ENCODE measurements around the gene TRAT1.

The TRAT1 gene

GRCh38 chr3:108862865-108863798, 40.5 kb downstream of the TRAT1 start:
- FAIRE-seq: no peak

DNA sequence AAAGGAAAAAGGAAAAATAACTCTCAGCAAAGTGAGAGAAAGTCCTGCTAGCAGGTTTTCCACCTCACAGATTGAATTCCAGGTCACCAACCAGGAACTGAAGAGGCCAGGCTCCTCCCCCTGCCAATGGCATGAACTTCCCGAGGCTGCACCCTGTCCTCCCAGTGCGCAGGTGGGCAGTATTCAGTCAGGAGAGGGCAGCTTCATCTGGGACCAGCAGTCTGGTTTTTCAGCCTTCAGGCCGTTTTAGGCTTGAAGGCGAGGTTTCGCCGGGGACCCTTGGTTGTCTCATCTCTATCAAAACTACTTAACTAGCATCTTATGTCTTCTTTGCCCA, 41.2 kb downstream of the TRAT1 start:
- no peak for FAIRE-seq

DNA sequence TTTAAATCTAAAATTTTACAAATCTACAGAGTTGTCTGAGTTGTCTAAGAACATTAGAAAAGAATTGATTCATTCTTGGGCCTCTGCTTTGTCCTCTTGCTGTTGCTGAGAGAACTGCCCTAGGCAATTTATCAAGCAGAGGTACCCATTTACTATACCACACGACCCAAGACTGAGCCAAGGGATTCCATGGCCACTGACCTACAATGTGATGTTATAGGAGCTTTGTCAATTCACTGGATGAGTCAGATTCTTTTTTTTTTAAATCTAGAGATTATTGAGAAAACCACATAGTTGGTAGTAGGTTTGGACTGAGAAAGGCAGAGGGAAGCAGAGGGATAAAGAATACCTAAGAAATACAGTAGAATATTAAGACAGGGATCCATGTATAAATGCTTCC, 55.3 kb downstream of the TRAT1 start:
- no peak for FAIRE-seq

DNA sequence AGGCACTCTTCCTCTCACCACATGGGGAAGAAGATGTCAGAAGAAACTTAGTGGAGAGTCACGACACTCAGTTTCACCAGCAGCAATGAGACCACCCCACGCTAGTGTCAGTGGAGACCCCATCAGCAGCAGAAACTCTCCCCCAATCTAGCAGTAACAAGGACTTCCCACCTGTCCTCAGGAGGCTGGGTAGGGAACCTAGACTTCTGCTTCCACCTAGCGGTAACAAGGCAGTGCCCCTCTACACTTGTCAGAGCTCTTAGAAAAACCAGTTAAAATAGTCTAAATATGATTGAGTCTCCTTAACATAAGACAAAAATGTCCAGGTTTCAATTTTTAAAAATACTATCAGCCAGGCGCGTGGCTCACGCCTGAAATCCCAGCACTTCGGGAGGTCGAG, 57.3 kb downstream of the TRAT1 start:
- FAIRE-seq: no peak

DNA sequence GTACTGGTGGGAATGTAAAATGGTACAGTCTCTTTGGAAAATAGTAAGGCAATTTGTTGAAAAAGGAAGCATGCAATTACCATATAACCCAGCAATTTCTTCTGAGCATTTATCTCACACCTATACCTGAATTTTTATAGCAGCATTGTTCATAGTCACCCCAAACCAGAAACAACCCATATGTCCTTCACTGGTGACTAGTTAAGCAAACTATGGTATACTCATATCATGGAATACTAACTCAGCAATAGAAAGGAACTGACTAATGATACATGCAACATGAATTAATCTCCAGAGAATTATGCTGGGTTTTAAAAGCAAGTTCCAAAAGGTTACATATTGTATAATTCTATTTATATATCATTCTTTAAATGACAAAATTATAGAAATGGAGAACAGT, 60.2 kb downstream of the TRAT1 start:
- no peak for FAIRE-seq

GRCh38 chr3:108883373-108883772, 60.8 kb downstream of the TRAT1 start:
- FAIRE-seq: no peak

DNA sequence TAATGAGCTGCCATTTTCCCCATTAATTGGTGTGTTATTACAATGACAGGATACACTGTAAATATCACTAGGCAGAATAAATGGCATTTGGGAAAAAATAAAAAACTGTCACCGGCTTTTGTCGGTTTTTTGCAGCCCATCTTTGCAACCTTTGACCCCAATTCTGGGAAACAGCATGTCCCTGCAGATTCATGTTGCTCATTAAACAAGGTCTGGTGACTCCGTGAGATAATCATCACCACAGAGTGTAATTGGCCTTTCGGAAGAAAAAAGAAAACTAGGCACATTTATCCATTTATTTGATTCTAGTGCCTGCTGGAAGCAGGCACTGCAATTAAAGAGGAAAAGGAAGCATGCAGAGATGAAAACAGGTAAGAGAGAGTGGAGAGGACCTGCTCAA, 64.5 kb downstream of the TRAT1 start:
- no peak for FAIRE-seq

DNA sequence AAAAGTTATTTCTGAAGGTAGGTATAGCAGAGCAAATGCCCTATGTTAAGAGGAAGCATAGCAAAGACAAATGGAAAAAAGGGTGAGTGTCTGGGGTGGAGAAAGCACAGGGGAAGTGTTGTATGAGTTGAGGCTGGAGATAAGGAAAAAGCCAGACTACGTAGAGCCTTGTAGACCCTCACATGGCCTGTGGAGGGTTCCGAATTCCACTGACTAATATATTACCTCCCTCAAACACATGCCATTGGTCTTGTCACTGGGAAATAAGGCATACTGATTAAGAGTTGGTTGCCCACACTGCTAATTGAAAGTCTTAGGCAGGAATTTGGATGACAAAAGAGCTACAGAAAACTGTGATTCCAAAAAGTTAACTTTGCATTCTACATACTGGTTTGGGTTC, 65.2 kb downstream of the TRAT1 start:
- no peak for FAIRE-seq

DNA sequence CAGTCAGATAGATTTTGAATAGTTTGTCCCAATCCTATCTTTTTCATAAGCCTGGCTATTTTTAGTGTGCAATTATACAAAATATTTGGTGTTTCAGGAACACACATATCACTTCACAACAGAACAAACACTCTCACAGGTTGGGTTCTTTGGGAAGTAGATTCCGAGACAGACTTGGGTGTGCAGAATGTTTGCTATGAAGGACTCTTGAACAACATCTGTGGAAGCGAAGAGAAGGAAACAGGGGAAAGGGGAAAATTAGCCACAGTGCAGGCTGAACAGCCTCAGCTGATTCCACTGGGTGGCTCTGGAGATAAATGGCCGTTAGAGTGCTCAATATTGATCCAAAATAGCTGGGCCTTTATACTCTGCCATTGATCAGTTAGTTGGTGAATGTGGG, 69.2 kb downstream of the TRAT1 start:
- no peak for FAIRE-seq

- no peak for FAIRE-seq
These were observed 72.4 kb downstream of the TRAT1 start for GRCh38 chr3:108894981-108895380.

DNA sequence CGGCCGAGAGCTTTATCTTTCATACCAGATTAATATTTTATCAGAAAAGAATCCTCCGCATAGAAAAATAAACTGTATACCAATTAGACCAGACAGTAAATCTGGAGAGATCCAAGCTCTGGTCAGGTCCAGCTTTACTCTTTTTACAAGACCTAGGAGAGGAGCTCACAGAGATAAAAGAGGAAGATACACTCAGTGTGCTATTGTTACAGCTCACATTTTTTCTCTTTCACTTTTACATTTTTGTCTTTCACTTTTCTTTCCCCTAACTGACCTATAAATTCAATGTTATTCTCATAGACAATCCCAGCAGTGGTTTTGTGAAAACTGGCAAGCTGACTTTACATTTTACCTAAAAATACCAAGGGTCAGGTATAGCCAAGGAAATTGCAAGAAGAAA, 75.3 kb downstream of the TRAT1 start:
- FAIRE-seq: no peak

DNA sequence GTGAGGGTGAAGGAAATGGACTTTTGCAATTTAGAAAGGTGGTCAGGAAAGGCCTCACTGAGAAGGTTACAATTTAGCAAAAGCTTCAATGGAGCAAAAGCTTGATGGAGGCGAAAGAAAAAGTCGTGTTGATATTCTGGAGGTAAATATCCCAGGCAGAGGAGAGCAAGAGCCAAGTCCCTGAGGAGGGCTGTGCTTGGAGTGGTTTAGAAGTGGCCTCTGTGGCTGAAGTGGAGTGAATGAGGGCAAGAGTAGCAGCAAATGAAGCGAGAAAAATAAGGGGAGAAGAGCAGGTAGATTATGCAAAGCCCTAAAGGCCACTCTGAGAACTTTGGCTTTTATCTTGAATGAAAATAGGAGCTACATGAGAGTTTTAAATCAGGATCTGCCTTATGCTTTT, 76.9 kb downstream of the TRAT1 start:
- no peak for FAIRE-seq

Data from endometrium (tissue), 2 donors.